Measurements from ENCODE around the gene FUS. TPM values are rescaled to one million over a fixed set of nuclear protein-coding genes. Genes with fewer than 3 reads are reported as not detected.
"Not testable (repeated sequence)": the region's sequence is repeated elsewhere in the genome, so short reads cannot be mapped to it uniquely, and the experiment has no call there.

The FUS gene
- total RNA-seq, 1 experiment from 2014 or later, result 481 TPM

GRCh38 chr16:31157136-31157535 is 22.8 kb upstream of the FUS start:
- no peak for DNase-seq (ENCODE audit: unreplicated experiment)
- H3K4me1 Mint-ChIP-seq (ENCODE audit: insufficient read depth, unreplicated experiment), result no peaks in the 10 kb centered on the region
- no TSS peak for BruUV-seq (replicated peaks)
- intact Hi-C loops (cut with micrococcal nuclease), result no loop called here
- POLR2A ChIA-PET, result interaction anchor here (0.6 to 0.7 kb wide), 2 partner anchors 344 to 511 kb away, joined by 3 to 5 read pairs; no protein-coding TSS in a partner anchor
- no peaks in the 10 kb centered on the region for H3K9me3 Mint-ChIP-seq (ENCODE audit: unreplicated experiment)
- CTCF ChIA-PET, result interaction anchor here (0.6 to 1.5 kb wide), 8 partner anchors 8 to 172 kb away, joined by 3 to 9 read pairs (median 4); partner anchors contain the start of gene HSD3B7
- no peaks in the 10 kb centered on the region for H3K36me3 Mint-ChIP-seq (ENCODE audit: insufficient read depth, unreplicated experiment)
- no peak overlapping the region for H3K27ac Mint-ChIP-seq (ENCODE audit: low read depth, unreplicated experiment)
- TF ChIP-seq CTCF (IDR thresholded peaks at IDR 0.05; ENCODE audit: unreplicated experiment), result no peak
- no peak overlapping the region for H3K4me3 Mint-ChIP-seq (ENCODE audit: unreplicated experiment)
- H3K27me3 Mint-ChIP-seq (ENCODE audit: insufficient read depth, unreplicated experiment), result peaks cover 9% of the 10 kb centered on the region

DNA sequence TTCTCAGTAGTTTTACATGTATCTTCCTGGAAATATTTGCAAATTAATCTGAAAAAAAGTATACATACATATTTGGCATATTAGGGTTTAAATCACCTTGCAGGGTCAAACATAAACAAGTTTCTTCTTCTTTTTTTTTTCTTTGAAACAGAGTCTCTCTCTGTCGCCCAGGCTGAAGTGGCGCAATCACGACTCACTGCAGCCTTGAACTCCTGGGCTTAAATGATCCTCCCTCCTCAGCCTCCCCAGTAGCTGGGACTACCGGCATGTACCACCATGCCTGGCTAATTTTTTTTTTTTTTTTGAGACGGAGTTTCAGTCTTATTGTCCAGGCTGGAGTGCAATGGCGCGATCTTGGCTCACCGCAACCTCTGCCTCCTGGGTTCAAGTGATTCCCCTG is 12.6 kb upstream of the FUS start:
- Mint-ChIP-seq H3K27ac (ENCODE audit: low read depth, unreplicated experiment) (no peak overlapping the region), H3K9me3 (ENCODE audit: unreplicated experiment) (no peaks in the 10 kb centered on the region), H3K36me3 (ENCODE audit: insufficient read depth, unreplicated experiment) (no peaks in the 10 kb centered on the region), H3K4me1 (ENCODE audit: insufficient read depth, unreplicated experiment) (no peaks in the 10 kb centered on the region), H3K4me3 (ENCODE audit: unreplicated experiment) (no peak overlapping the region), H3K27me3 (ENCODE audit: insufficient read depth, unreplicated experiment) (no peaks in the 10 kb centered on the region)
- TF ChIP-seq CTCF (IDR thresholded peaks at IDR 0.05; ENCODE audit: unreplicated experiment), result no peak
- ChIA-PET POLR2A (interaction anchor here (0.5 kb wide), 1 partner anchor 276 kb away, joined by 4 read pairs; the partner anchor contains the start of gene ZNF843), CTCF (interaction anchor here (0.7 to 2.3 kb wide), 4 partner anchors 12 to 49 kb away, joined by 3 to 7 read pairs (median 4); no protein-coding TSS in a partner anchor)
- no TSS peak for BruUV-seq (replicated peaks)
- intact Hi-C loops (cut with micrococcal nuclease), result no loop called here
- no peak for DNase-seq (ENCODE audit: unreplicated experiment)

GRCh38 chr16:31168848-31169247 is 11.1 kb upstream of the FUS start:
- no peaks in the 10 kb centered on the region for H3K27me3 Mint-ChIP-seq (ENCODE audit: insufficient read depth, unreplicated experiment)
- POLR2A ChIA-PET, result no interaction called here
- H3K27ac Mint-ChIP-seq (ENCODE audit: low read depth, unreplicated experiment), result no peak overlapping the region
- CTCF ChIA-PET, result interaction anchor here (1.2 to 1.4 kb wide), 2 partner anchors 10 to 78 kb away, joined by 3 read pairs; no protein-coding TSS in a partner anchor
- BruUV-seq (replicated peaks), result no TSS peak
- H3K36me3 Mint-ChIP-seq (ENCODE audit: insufficient read depth, unreplicated experiment), result no peaks in the 10 kb centered on the region
- peak; percentile 41 for DNase-seq (ENCODE audit: unreplicated experiment)
- intact Hi-C loops (cut with micrococcal nuclease), result no loop called here
- TF ChIP-seq CTCF (IDR thresholded peaks at IDR 0.05; ENCODE audit: unreplicated experiment), result no peak
- no peaks in the 10 kb centered on the region for H3K4me1 Mint-ChIP-seq (ENCODE audit: insufficient read depth, unreplicated experiment)
- H3K9me3 Mint-ChIP-seq (ENCODE audit: unreplicated experiment), result no peaks in the 10 kb centered on the region
- no peak overlapping the region for H3K4me3 Mint-ChIP-seq (ENCODE audit: unreplicated experiment)

DNA sequence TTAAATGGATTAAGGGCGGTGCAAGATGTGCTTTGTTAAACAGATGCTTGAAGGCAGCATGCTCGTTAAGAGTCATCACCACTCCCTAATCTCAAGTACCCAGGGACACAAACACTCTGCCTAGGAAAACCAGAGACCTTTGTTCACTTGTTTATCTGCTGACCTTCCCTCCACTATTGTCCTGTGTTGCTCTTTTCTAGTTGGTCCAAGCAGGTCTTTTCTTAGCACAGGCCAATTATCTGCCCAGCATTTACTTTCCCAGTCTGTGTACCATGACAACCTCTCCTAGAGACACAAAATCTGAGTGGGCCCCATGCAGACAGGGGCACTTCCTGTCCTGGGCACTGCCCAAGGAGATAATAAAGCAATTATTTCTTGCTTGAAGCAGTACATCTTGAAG is 9.9 kb upstream of the FUS start:
- H3K9me3 Mint-ChIP-seq (ENCODE audit: unreplicated experiment); H3K27ac Mint-ChIP-seq (ENCODE audit: low read depth, unreplicated experiment); H3K4me3 Mint-ChIP-seq (ENCODE audit: unreplicated experiment); H3K36me3 Mint-ChIP-seq (ENCODE audit: insufficient read depth, unreplicated experiment); intact Hi-C loops (cut with micrococcal nuclease); BruUV-seq (replicated peaks); DNase-seq (ENCODE audit: unreplicated experiment); H3K27me3 Mint-ChIP-seq (ENCODE audit: insufficient read depth, unreplicated experiment); POLR2A ChIA-PET; H3K4me1 Mint-ChIP-seq (ENCODE audit: insufficient read depth, unreplicated experiment): not testable (repeated sequence)
- CTCF ChIA-PET, result interaction anchor here (0.6 kb wide), 1 partner anchor 28 kb away, joined by 4 read pairs; no protein-coding TSS in a partner anchor
